ENCODE measurements around the gene ZNF574. TPM values are rescaled to one million over a fixed set of nuclear protein-coding genes. Genes with fewer than 3 reads are reported as not detected.

The ZNF574 gene
- total RNA-seq, 4 donors from 2014 or later: 15.0 to 28.4 (median 21.7) TPM

- no peaks in the 10 kb centered on the region for H3K27me3 ChIP-seq
- H3K4me1 ChIP-seq: peaks cover 5 to 34% (median 33%) of the 10 kb centered on the region in 4 donors
- WGBS: 57% methylated on average over 15 of the region's 18 CpGs
- no peaks in the 10 kb centered on the region for H3K9me3 ChIP-seq
- intact Hi-C loops (cut with DNase I): no loop called here
- H3K4me3 ChIP-seq: peak overlapping the region; percentile 6 to 34 (median 15)
- H3K27ac ChIP-seq (replicated peaks in 1 of 4): peak overlapping the region; percentile 46 to 76 (median 72)
- TF ChIP-seq POLR2AphosphoS5 (IDR thresholded peaks at IDR 0.05) (no peak), EP300 (IDR thresholded peaks at IDR 0.05) (no peak), POLR2A (IDR thresholded peaks at IDR 0.05; ENCODE audit: low read depth) (no peak)
- TF ChIP-seq, protein P1, sequence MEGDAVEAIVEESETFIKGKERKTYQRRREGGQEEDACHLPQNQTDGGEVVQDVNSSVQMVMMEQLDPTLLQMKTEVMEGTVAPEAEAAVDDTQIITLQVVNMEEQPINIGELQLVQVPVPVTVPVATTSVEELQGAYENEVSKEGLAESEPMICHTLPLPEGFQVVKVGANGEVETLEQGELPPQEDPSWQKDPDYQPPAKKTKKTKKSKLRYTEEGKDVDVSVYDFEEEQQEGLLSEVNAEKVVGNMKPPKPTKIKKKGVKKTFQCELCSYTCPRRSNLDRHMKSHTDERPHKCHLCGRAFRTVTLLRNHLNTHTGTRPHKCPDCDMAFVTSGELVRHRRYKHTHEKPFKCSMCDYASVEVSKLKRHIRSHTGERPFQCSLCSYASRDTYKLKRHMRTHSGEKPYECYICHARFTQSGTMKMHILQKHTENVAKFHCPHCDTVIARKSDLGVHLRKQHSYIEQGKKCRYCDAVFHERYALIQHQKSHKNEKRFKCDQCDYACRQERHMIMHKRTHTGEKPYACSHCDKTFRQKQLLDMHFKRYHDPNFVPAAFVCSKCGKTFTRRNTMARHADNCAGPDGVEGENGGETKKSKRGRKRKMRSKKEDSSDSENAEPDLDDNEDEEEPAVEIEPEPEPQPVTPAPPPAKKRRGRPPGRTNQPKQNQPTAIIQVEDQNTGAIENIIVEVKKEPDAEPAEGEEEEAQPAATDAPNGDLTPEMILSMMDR (IDR thresholded peaks at IDR 0.05): no peak
- peaks cover 0 to 9% (median 5%) of the 10 kb centered on the region in 4 donors for H3K36me3 ChIP-seq
- no peak for DNase-seq (ENCODE audit: extremely low spot score)
These were observed 12.7 kb downstream of the ZNF574 start for GRCh38 chr19:42088471-42089190.

GRCh38 chr19:42089191-42089750 is 13.3 kb downstream of the ZNF574 start:
- Histone ChIP-seq H3K27me3 (no peaks in the 10 kb centered on the region), H3K4me3 (peak overlapping the region in 3 of 4 donors; percentile 6 to 34 (median 10)), H3K9me3 (no peaks in the 10 kb centered on the region), H3K27ac (replicated peaks in 1 of 4) (peak overlapping the region; percentile 46 to 76 (median 72)), H3K36me3 (peaks cover 0 to 5% (median 2%) of the 10 kb centered on the region in 4 donors), H3K4me1 (peaks cover 5 to 41% (median 38%) of the 10 kb centered on the region in 4 donors)
- intact Hi-C loops (cut with DNase I): no loop called here
- TF ChIP-seq, protein P1 (IDR thresholded peaks at IDR 0.05): no peak
- TF ChIP-seq POLR2AphosphoS5 (IDR thresholded peaks at IDR 0.05) (no peak), EP300 (IDR thresholded peaks at IDR 0.05) (no peak), POLR2A (IDR thresholded peaks at IDR 0.05; ENCODE audit: low read depth) (no peak)
- WGBS: 74% methylated on average over 13 of the region's 13 CpGs
- no peak for DNase-seq (ENCODE audit: extremely low spot score)

DNA sequence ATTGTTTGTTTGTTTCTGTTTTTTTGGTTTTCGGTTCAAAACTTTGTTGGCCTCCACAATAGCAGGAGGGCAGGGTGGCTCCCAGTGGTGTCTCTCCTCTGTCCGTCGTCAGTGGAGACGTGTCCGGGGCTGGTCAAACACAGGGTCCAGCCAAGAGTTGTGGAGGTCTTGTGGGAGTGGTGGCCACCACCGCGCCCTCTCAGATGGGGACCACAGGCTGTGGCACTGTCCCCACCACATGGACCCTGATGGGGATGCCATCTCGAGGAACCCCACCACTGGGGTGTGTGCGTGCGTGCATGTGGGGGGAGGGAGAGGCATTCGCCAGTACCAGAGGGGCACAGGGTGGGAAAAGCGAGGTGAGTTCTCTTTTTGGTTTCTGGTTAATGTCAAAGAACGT is 13.8 kb downstream of the ZNF574 start:
- no peak for DNase-seq (ENCODE audit: extremely low spot score)
- H3K4me3 ChIP-seq: no peak overlapping the region
- intact Hi-C loops (cut with DNase I): no loop called here
- H3K4me1 ChIP-seq: peaks cover 5 to 45% (median 42%) of the 10 kb centered on the region in 4 donors
- 89% methylated on average over 11 of the region's 13 CpGs for WGBS
- no peaks in the 10 kb centered on the region for H3K9me3 ChIP-seq
- H3K27ac ChIP-seq (replicated peaks in 1 of 4): no peak overlapping the region
- no peaks in the 10 kb centered on the region for H3K27me3 ChIP-seq
- TF ChIP-seq EP300 (IDR thresholded peaks at IDR 0.05) (no peak), POLR2AphosphoS5 (IDR thresholded peaks at IDR 0.05) (no peak), POLR2A (IDR thresholded peaks at IDR 0.05; ENCODE audit: low read depth) (no peak)
- TF ChIP-seq, protein P1 (IDR thresholded peaks at IDR 0.05): no peak
- H3K36me3 ChIP-seq: peaks cover 0 to 5% (median 2%) of the 10 kb centered on the region in 4 donors

- intact Hi-C loops (cut with DNase I): no loop called here
- peaks cover 7 to 54% (median 51%) of the 10 kb centered on the region in 4 donors for H3K4me1 ChIP-seq
- TF ChIP-seq, protein P1 (IDR thresholded peaks at IDR 0.05): no peak
- no peak for TF ChIP-seq EP300 (IDR thresholded peaks at IDR 0.05)
- no peak for TF ChIP-seq POLR2A (IDR thresholded peaks at IDR 0.05; ENCODE audit: low read depth)
- TF ChIP-seq POLR2AphosphoS5 (IDR thresholded peaks at IDR 0.05): no peak
- WGBS: 70% methylated on average over 9 of the region's 9 CpGs
- H3K27ac ChIP-seq (replicated peaks in 1 of 4): no peak overlapping the region
- H3K36me3 ChIP-seq: peaks cover 0 to 8% (median 2%) of the 10 kb centered on the region in 4 donors
- no peak overlapping the region for H3K4me3 ChIP-seq
- H3K9me3 ChIP-seq: no peaks in the 10 kb centered on the region
- peaks cover 0 to 3% (median 0%) of the 10 kb centered on the region in 4 donors for H3K27me3 ChIP-seq
- no peak for DNase-seq (ENCODE audit: extremely low spot score)
These were observed 14.7 kb downstream of the ZNF574 start for GRCh38 chr19:42090672-42091071.
